Erythroblast (primary cell): ENCODE results near the gene FGR.

ENCODE experiments used
- GATA1 ChIP-seq: IDR thresholded peaks from 2 replicates; pipeline ENCODE4 v1.6.1; 2011; ENCODE audit warnings: low read depth, mild to moderate bottlenecking, control low read depth, low read length, moderate library complexity
- POLR2A ChIP-seq: IDR thresholded peaks from 2 replicates; pipeline ENCODE4 v1.6.1; 2011; ENCODE audit warnings: mild to moderate bottlenecking, low read length

DNA sequence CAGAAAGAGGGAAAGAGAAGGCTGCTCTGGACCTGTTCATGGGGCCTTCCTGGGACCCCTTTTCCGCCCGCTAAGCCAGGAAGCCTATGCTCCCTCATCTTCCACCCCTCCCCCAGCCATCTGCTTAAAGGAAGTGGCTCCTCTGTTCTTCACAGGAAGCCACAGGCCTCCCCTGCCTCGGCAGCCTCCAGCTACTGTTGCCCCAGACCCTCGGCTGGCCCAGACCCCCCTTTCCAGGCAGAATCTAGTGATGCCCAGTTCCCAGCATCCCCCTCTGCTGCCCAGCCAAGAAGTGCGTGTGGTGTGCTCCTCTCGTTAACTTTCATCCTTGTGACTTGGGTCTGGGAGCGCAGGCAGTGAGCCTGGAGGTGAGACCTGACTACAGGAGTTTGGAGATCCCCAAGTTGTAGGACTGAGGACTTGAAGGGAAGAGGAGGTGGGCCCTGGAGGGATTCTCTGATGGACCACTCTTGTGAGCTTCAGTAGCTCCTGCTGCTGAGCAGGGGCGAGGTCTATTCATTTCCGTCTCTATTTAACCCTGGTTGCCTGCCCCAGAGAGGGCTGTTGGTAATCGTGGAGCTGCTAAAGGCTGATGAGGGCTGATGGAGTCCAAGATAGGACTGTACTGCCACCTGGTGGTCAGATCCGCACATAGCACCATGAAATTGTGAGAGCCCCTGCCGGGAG, 27.9 kb upstream of the FGR start:
- TF ChIP-seq POLR2A (no peak), GATA1 (no peak)
